Spleen (tissue), 11 donors: ENCODE data around the gene EPB41L4A. TPM values are rescaled to one million over a fixed set of nuclear protein-coding genes. Genes with fewer than 3 reads are reported as not detected.
"Not testable (repeated sequence)": the region's sequence is repeated elsewhere in the genome, so short reads cannot be mapped to it uniquely, and the experiment has no call there.

ENCODE experiments used
- DNase-seq: peaks from one replicate; pipeline ENCODE4 v3.0.0-alpha.2; 2020
- H3K27ac ChIP-seq, 8 donors: fragments of 200-600 bp; sonication (generic) in 7 of 8; 1 replicate in 4 of 8; 2 replicates in 4 of 8; pipeline versions ENCODE4 v1.5.0 to v1.8.0; 2016 to 2021; ENCODE audit warnings: inconsistent platforms in 4 of 8, mild to moderate bottlenecking in 4 of 8, moderate library complexity in 1 of 8
- H3K27me3 ChIP-seq, 7 donors: fragments of 200-600 bp; sonication (generic) in 6 of 7; replicated peaks in 1 of 7; 1 replicate in 4 of 7; 2 replicates in 3 of 7; pipeline versions ENCODE4 v1.5.0 to v1.8.0; 2016 to 2021; ENCODE audit warnings: inconsistent platforms in 3 of 7, mild to moderate bottlenecking in 1 of 7
- H3K36me3 ChIP-seq, 6 donors: fragments of 200-600 bp; sonication (generic) in 5 of 6; 1 replicate in 4 of 6; 2 replicates in 2 of 6; pipeline versions ENCODE4 v1.5.0 to v1.8.0; 2016 to 2021; ENCODE audit warnings: inconsistent platforms in 2 of 6
- H3K4me1 ChIP-seq, 6 donors: fragments of 200-600 bp; sonication (generic) in 5 of 6; 1 replicate in 3 of 6; 2 replicates in 3 of 6; pipeline versions ENCODE4 v1.5.0 to v1.8.0; 2016 to 2021; ENCODE audit warnings: inconsistent platforms in 3 of 6
- H3K4me3 ChIP-seq, 8 donors: fragments of 200-600 bp; sonication (generic) in 7 of 8; 1 replicate in 4 of 8; 2 replicates in 4 of 8; pipeline versions ENCODE4 v1.5.0 to v1.8.0; 2016 to 2021; ENCODE audit warnings: inconsistent platforms in 4 of 8, mild to moderate bottlenecking in 4 of 8, moderate library complexity in 2 of 8
- H3K9me3 ChIP-seq, 8 donors: fragments of 200-600 bp; sonication (generic) in 7 of 8; 1 replicate in 4 of 8; 2 replicates in 4 of 8; pipeline versions ENCODE4 v1.5.0 to v1.8.0; 2016 to 2021; ENCODE audit warnings: inconsistent platforms in 4 of 8
- POLR2A ChIP-seq, 3 donors: fragments of 450-650 bp; IDR thresholded peaks; one replicate each; pipeline ENCODE4 v1.5.1; 2017; ENCODE audit warnings: antibody characterized with exemption in 3 of 3, mild to moderate bottlenecking in 1 of 3
- POLR2AphosphoS5 ChIP-seq, 3 donors: sonication (generic); formaldehyde crosslinking; IDR thresholded peaks; one replicate each; pipeline ENCODE4 v1.5.1; 2017; ENCODE audit warnings: antibody characterized with exemption in 3 of 3
- WGBS, 5 donors: extraction: QIAGEN DNeasy Blood & Tissue Kit in 3 of 5; methylation state at CpG; one replicate each; pipeline versions ENCODE4 v1.1.5 to v1.1.7; 2013 to 2018; 5-methylcytosine and 5-hydroxymethylcytosine counted together
- intact Hi-C: fragments of 100-400 bp; cut with DNase I; formaldehyde crosslinking; loops from one replicate; pipeline ENCODE4 v1.15.0; 2023; ENCODE audit warnings: low total_unique reads
- polyA plus RNA-seq, 3 donors: library from polyadenylated mRNA; stranded (reverse); fragments of 200-250 nt; gene quantifications; one replicate each; pipeline ENCODE4 v1.2.1, GENCODE V29; 2013
- total RNA-seq, 7 donors: library from RNA; depleted of rRNA in 3 of 7; stranded (reverse); fragments of >200 nt in 3 of 7; fragmentation: NEBNext Ultra II Directional in 4 of 7; extraction: Animal tissue kit (Norgen Biotek cat#: 25700) in 4 of 7; gene quantifications; one replicate each; pipeline versions ENCODE4 v1.1.0 to v1.2.1, GENCODE V29; 2016 to 2021
- TF ChIP-seq, protein P1 (sequence below), 11 experiments: fragments of 200-600 bp in 7 of 11; fragments of 450-650 bp in 4 of 11; sonication (generic) in 4 of 11; IDR thresholded peaks in 8 of 11; conservative IDR thresholded peaks in 3 of 11; 1 replicate in 7 of 11; 2 replicates in 4 of 11; pipeline versions ENCODE4 v1.4.0 to v1.8.0; 2016 to 2021; ENCODE audit warnings: antibody characterized with exemption in 11 of 11, inconsistent platforms in 4 of 11, mild to moderate bottlenecking in 1 of 11
- donor health status: healthy with polysubstance abuse.
- donor health status: DM: no; HTN: no; CAD: no; lungs with moderate emphysema.
- donor health status: DM: no; HTN: no; CAD: no.
- donor health status: Bipolar disorder and iron deficiency.
- donor health status: healthy.
- donor health status: DM: no; HTN: no; CAD: no.
- donor health status: DM: yes; HTN: yes; CAD: no.

EPB41L4A gene
- total and polyA plus RNA-seq, 10 donors, result 1.4 to 28.1 (median 12.2) TPM

DNA sequence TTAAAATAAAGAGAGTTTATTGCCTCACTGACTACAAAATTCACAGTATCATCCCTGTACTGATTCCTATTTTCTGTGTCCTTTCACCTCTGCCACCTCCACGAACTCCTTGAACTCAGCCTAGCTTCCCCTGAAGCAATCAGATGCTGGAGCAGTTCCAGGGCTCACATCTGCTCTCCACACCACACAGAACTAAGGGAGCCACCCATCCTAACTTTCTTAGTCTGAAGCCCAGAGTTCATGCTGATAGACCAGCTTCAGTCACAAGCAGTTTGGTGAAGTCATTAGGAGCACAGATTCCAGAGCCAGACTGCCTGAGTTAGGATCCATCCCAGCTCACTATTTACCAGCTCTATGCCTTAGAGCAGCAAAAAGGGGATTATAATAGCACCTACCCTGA lies 15.6 kb upstream of the EPB41L4A start:
- 36 to 64% (median 44%) methylated on average over 1 of the region's 1 CpG for WGBS, 5 donors
- no peaks in the 10 kb centered on the region for H3K36me3 ChIP-seq
- no peak for DNase-seq

DNA sequence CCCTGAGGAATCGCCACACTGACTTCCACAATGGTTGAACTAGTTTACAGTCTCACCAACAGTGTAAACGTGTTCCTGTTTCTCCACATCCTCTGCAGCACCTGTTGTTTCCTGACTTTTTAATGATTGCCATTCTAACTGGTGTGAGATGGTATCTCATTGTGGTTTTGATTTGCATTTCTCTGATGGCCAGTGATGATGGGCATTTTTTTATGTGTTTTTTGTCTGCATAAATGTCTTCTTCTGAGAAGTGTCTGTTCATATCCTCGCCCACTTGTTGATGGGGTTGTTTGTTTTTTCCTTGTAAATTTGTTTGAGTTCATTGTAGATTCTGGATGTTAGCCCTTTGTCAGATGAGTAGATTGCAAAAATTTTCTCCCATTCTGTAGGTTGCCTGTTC lies 7.1 kb upstream of the EPB41L4A start:
- H3K4me1 ChIP-seq, intact Hi-C loops, H3K4me3 ChIP-seq, H3K36me3 ChIP-seq, H3K27me3 ChIP-seq, DNase-seq, H3K9me3 ChIP-seq, H3K27ac ChIP-seq: not testable (repeated sequence)
- 68 to 86% (median 76%) methylated on average over 3 of the region's 3 CpGs for WGBS, 5 donors

More for the DNA sequence above, 15.6 kb upstream of the EPB41L4A start:
- H3K9me3 ChIP-seq, result peaks cover 0 to 6% (median 0%) of the 10 kb centered on the region in 8 donors
- H3K4me3 ChIP-seq, result no peak overlapping the region
- intact Hi-C loops, result no loop called here
- H3K27ac ChIP-seq, result no peak overlapping the region
- TF ChIP-seq POLR2AphosphoS5 (IDR thresholded peaks at IDR 0.05), result no peak
- TF ChIP-seq POLR2A (IDR thresholded peaks at IDR 0.05), result no peak
- TF ChIP-seq, protein P1, sequence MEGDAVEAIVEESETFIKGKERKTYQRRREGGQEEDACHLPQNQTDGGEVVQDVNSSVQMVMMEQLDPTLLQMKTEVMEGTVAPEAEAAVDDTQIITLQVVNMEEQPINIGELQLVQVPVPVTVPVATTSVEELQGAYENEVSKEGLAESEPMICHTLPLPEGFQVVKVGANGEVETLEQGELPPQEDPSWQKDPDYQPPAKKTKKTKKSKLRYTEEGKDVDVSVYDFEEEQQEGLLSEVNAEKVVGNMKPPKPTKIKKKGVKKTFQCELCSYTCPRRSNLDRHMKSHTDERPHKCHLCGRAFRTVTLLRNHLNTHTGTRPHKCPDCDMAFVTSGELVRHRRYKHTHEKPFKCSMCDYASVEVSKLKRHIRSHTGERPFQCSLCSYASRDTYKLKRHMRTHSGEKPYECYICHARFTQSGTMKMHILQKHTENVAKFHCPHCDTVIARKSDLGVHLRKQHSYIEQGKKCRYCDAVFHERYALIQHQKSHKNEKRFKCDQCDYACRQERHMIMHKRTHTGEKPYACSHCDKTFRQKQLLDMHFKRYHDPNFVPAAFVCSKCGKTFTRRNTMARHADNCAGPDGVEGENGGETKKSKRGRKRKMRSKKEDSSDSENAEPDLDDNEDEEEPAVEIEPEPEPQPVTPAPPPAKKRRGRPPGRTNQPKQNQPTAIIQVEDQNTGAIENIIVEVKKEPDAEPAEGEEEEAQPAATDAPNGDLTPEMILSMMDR (IDR thresholded peaks at IDR 0.05 in 8 of 11, conservative IDR thresholded peaks at IDR 0.05 in 3 of 11), result no peak
- H3K4me1 ChIP-seq, result no peaks in the 10 kb centered on the region
- H3K27me3 ChIP-seq, result peaks cover 0 to 11% (median 0%) of the 10 kb centered on the region in 7 donors

DNA sequence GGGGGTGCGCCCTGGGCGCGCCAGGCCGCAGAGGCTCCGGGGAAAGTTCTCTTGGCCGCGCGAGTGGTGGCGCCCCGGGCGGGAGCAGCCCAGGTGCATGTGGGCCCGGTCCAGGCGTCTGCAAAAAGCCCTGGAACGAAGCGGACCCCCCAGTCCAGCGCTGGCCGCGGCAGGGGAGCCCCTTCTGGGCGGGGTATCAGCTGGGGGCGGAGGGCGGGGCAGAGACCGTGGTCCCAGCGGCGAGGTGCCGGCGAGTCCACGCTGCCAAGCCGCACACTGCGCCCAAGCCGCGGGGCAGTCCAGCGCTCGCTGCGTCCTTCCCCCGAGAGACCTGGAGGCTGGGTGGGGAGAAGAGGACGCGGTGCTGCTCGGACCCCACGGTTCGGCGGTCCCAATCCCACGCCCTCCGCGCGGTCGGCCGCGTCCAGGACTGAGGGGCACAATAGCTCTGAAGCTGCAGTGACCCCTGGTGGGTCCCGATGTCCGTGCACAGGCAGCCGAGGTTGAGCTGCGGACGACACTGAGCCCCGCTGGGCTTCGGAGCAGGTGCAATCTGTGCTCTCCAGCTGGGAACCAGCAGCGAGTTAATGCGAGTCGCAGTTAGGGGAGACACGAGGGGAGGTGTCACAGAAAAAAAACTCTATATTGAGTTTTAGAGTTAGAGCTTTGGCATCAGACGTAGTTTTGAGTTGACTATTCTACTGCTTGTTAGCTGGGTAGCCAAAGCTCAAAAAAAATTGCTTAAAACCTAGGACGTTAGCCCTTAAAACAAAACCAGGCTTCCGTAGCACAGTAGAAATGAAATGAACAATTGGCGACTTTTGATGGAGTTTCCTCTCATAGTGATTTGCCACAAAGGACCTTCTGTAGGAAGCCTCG lies 1.1 kb upstream of the EPB41L4A start:
- peak overlapping the region in 7 of 8 donors; percentile 68 to 88 (median 84) for H3K27ac ChIP-seq
- WGBS, 5 donors, result 3 to 11% (median 4%) methylated on average over 16 to 64 of the region's 64 CpGs
- TF ChIP-seq, protein P1 (IDR thresholded peaks at IDR 0.05 in 8 of 11, conservative IDR thresholded peaks at IDR 0.05 in 3 of 11), result peak; percentile 57 to 87 (median 78)
- TF ChIP-seq POLR2A (IDR thresholded peaks at IDR 0.05) (no peak), POLR2AphosphoS5 (IDR thresholded peaks at IDR 0.05) (peak in 2 of 3 donors; percentile 55 to 71)
- peak overlapping the region; percentile 60 to 97 (median 82) for H3K4me3 ChIP-seq
- DNase-seq, result peak; percentile 91
- intact Hi-C loops, result loop anchor here (5.0 kb wide), 1 partner anchor 208 kb away; no protein-coding TSS in a partner anchor
- H3K4me1 ChIP-seq, result peaks cover 0 to 47% (median 29%) of the 10 kb centered on the region in 6 donors
- H3K27me3 ChIP-seq, result peaks cover 0 to 59% (median 20%) of the 10 kb centered on the region in 7 donors
- H3K36me3 ChIP-seq, result no peaks in the 10 kb centered on the region
- no peaks in the 10 kb centered on the region for H3K9me3 ChIP-seq

DNA sequence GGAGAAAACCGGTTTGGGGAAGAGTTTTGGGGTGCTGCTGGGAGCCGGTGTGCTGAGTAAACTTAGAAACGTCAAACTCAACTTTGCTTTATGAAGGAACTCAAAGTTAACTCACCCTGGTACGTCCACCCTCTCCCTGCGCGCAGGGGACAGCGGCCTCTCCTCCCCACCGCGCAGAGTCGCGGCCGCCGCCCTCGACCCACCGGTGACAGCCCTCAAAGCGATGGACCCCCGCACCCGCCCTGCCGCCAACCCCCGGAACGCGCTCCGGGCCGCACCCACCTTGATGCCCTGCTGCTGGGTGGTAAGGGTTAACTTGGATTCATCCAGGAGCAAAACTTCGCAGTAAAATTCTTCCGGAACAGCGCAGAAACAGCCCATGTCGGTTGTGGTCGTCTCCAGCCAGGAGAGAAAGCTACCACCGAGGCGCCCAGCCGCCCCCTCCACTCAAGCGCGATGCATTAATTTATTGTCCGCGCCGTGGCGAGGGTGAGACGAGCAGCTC lies 366 bp downstream of the EPB41L4A start:
- intact Hi-C loops, result no loop called here
- Histone ChIP-seq H3K27ac (peak overlapping the region; percentile 48 to 88 (median 83)), H3K9me3 (no peaks in the 10 kb centered on the region), H3K4me1 (peaks cover 0 to 47% (median 29%) of the 10 kb centered on the region in 6 donors), H3K27me3 (peaks cover 0 to 69% (median 20%) of the 10 kb centered on the region in 7 donors), H3K36me3 (no peaks in the 10 kb centered on the region), H3K4me3 (peak overlapping the region; percentile 60 to 97 (median 82))
- DNase-seq, result no peak
- TF ChIP-seq, protein P1 (IDR thresholded peaks at IDR 0.05 in 8 of 11, conservative IDR thresholded peaks at IDR 0.05 in 3 of 11), result no peak
- TF ChIP-seq POLR2A (IDR thresholded peaks at IDR 0.05) (no peak), POLR2AphosphoS5 (IDR thresholded peaks at IDR 0.05) (peak in 1 of 3 donors; percentile 21)
- 1 to 8% (median 3%) methylated on average over 4 to 39 of the region's 39 CpGs for WGBS, 5 donors
